Stimulated activated naive CD4-positive, alpha-beta T cell treated with Interleukin-2 at 50 U/mL for 16 hours (primary cell): ENCODE data around the gene SCYL1.
A peak's percentile ranks its signal among the peaks of the same experiment; 100 is the strongest.

Experiments
- DNase-seq: peaks from one replicate; lab custom pipeline; 2025; lab: John Stamatoyannopoulos, UW

The SCYL1 gene

DNA sequence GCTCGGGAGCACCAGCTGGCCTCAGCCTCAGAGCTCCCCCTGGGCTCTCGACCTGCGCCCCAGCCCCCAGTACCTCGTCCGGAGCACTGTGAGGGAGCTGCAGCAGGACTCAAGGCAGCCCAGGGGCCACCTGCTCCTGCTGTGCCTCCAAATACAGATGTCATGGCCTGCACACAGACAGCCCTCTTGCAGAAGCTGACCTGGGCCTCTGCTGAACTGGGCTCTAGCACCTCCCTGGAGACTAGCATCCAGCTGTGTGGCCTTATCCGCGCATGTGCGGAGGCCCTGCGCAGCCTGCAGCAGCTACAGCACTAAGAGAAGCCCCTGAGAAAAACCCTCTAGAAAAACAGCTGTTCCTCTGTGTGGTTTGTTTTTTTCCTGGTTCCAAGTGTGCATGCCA is 46.5 kb downstream of the SCYL1 start:
- DNase-seq = no peak

DNA sequence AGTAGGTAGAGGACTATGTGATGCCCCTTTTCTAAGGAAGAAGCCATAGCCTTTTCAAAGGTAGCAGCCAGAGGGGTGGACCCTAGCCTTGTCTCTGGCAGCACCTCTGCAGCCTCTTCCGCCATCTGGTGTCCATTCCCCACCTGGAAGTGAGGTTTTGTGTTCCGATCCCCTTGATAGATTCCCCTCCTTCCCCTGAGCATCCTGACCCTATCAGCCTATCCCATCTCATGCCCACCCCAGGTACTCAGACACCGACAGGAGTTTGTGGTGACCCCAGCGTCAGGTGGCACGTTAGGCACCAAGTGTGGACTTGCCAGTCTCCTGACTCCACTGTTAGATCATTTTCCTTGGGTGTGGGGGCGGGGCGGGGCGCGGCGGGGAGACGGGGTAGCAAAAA is 47.1 kb downstream of the SCYL1 start:
- no peak for DNase-seq

DNA sequence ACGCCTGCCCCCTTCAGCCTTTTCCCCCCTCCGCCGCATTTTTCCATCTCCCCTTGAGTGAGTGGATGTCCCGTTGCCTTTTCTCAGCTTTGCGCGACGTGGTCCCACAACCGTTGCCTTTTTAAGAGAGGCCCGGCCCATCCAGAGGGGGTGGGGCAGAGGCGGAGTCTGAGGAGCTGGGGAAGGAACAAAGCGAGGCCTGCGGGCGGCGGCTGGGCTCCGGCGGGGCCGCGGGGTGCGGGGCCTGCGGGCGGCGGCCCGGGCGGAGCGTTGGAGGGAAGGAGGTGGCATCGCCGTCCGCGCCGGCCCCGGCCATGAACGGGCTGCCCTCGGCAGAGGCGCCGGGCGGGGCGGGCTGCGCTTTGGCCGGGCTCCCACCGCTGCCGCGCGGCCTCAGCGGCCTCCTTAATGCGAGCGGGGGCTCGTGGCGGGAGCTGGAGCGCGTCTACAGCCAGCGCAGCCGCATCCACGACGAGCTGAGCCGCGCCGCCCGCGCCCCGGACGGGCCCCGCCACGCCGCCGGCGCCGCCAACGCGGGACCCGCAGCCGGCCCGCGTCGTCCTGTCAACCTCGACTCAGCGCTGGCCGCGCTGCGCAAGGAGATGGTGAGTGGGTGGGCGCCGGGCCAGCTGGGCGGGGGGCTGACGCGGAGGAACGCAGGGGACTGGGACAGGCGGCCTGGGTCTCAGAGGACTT is 47.6 kb downstream of the SCYL1 start, which contains the start of gene FAM89B:
Gene FAM89B (plus strand): TSS at position 183 of the 696 bp plus-strand sequence. CDS start 132 bp downstream, at position 315.
- DNase-seq = peak; percentile 89

DNA sequence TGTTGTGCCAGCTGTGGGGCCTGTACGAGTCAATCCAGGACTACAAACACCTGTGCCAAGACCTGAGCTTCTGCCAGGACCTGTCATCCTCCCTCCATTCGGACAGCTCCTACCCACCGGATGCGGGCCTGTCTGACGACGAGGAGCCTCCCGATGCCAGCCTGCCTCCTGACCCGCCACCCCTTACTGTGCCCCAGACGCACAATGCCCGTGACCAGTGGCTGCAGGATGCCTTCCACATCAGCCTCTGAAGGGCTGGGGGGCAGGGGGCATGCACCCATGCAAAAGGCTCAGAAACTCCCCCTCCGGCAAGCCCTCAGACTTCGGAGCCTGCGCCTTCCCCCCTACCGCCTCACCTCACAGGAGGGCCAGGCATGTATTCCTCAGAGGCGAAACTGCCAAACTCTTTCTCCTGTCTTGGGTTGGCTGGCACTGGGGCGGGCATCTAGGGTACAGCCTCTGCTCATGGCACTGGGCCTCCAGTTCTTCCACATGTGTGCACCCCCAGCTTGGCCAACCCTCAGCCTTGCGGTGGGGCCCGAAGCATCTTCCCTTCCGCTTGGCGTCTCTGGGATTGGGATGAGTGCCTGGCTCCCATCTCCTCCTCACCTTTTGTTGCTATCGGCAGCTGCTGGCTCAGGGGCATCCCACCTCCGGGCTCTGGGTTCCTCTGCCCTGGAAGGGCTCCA is 48.7 kb downstream of the SCYL1 start:
- DNase-seq = no peak

DNA sequence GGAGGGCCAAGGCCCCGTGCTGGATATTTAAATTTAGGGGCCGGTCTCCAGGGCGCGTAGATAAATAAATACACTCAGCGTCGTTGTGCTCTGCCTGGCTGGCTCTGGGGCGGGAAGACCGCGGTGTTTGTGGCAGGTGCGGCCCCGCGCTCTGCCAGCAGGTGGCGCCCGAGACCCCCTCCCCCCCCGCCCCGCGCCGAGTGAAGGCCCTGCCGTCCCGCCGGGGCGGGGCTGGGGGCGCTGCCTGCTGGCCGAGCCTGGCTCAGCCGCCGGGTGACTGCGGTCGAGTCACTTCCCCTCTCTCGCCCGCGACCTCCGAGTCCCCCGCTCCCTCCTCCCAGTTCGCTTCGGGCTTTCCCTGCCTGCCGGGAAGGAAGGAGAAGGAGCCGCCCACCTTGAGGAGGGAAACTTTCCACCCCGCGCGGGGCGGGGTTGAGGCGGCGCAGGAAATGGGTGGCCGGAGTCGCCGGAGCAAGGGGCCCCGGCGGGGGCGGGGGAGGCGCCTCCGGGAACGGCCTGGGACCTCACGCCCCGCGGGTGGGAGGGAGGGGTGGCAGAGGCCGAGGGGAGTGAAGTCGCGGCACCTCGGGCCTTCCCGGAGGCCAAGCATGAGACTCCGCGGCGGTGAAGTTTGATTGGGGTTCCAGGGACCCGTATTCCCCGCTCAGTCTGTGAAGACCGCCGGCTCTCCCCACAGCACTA is 49.4 kb downstream of the SCYL1 start:
- DNase-seq = peak; percentile 83

DNA sequence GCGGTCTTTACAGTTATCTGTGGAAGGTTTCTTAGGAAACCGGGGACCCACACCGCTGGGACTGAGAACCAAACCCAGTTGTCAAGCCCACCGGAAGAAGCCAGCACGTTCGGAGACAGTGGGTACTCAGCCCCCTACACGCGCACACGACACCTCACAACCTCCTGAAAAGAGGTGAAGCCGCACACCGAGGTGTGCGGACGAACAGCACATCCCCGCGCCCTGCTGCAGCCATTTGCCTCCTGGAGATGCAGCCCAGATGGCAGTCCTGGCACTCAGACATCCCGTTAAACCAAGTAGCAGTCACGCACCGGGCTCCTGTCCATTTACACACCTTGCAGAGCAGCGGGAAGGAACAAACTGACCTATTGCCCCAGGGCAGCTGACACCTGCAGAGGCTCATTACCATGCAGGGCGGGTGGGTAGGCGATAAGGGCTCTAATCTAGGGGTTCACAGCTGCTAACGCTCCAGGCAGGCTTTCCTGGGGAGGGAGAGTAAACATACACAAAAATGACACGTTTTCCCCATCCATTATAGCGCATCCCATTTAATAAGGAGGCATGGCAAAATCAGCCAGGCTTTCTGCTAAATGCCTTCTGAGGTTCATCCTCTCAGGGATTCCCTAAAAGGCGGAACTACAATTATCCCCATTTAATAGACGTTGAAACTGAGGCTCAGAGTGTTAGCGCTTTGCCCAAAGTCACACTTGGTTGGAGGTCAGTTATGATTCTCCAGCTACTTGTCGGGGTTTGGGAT is 50.1 kb downstream of the SCYL1 start:
- DNase-seq = no peak

DNA sequence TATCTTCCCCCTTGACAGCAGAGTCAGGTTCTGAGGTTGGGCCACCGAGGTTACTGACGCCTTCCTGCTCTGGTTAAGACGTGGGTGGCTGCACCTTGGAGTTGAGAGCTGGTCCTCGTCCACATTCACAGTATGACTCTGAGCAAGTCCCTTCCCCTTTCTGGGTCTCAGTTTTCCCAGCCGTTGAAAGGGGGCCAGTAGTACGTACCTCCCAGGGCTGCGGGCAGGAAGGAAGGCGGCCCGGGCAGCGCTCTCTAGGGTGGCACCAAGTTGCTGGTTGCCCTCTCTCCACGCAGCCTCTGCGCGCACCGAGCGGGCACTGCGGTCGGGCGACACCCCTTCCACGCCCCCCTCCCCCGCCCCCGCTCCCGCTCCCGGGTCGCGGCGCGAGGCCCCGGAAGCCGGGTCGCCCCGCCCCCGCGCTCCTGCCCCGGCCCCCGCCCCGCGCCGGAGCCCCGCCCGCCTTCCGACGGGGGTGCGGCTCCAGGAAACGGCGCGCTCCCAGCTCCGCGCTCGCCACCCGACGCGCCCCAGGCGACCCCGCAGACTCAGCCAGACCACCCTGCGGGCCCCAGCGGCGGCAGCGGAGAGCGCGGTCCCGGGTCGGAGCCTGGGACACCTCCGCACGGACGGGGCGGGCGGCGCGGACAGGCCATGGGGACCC is 50.8 kb downstream of the SCYL1 start, which contains the start of gene EHBP1L1:
Gene EHBP1L1 (plus strand): TSS at position 486 of the 664 bp plus-strand sequence. CDS start 250 bp downstream, outside the sequence.
- DNase-seq = peak; percentile 75

DNA sequence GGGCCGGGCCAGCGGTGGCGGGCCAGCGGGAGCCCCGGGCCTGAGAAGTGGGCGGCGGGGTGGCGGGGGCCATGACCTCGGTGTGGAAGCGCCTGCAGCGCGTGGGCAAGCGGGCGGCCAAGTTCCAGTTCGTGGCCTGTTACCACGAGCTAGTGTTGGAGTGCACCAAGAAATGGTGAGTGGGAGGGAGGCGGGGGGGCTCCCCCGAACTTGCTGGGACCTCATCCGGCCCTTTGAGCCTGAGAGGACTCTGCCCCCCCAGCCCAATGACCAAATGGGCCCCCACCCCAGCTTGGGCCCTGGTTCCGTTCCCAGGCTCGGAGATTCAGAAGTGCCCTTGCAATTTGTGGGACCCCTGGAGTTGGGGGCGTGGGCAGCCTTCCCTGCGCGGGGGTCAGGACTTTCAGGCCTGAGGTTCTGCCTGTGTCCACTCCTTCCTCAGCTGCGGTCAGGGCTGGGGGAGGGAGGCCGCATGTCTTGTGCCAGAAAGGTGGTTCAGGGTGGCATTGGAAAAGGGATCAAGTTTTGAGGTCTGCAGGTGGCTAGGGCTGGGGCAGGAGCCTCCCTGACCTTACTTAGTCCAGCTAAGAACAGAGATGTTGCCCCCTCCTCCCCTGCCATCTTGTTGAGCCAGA is 51.5 kb downstream of the SCYL1 start:
- no peak for DNase-seq

DNA sequence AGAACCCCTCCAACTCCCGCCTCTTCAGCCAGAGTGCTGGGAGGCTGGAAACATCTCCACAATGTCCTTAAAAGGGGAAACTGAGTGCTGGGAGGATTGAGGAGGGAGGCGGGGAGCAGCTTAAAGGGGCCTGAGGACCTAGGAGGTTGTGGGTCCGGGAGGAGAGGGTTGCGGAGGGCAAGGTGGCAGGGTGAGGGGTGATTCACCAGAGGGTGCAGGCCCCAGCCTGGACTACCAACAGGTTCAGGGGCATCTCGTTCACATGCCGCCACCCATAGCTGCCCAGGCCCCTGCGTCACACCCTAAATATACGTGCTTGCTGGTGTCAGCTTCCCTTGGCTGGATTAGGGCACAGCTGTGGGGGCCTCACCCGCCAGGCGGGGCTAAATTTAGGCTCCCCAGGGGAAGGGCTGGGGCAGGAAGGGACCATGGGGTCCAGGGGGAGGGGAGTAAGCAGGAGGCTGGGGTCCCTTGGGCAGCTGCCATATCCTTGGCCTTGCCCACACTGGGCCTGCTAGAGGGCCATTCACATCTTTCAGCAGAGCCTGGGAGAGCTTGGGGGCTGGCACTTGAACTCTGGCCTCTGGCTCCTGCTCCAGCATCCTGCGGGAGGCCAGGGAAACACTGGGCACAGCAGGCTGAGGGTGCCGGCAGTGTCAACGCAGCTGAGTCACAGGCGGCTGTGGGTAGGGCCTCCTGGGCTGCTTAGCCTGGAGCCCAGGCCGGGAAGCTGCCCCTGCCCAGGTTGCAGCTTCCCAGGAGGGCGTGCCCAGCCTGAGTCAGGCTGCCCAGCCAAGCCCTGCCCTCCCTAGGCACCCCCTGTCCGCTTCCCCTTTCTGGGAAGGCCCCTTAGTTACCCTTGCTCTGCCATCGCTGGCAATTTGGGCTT is 52.2 kb downstream of the SCYL1 start:
- peak; percentile 43 for DNase-seq

DNA sequence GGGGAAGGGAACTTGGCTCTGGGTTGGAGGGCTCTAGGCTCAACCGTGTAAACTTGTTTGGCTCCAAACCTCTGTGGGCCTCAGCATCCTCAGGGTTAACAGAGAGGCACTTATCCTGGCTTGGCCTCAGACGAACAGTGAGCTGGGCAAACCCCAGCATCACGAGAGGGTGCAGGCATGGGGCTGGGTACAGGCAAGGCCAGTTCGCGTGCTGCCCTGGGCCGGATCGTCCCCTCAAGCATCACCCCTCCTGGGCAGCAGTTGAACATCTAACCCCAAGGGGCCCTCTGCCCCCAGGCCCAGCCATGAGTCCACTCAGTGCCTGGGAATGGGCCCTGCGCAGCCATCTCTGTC is 52.9 kb downstream of the SCYL1 start:
- no peak for DNase-seq

DNA sequence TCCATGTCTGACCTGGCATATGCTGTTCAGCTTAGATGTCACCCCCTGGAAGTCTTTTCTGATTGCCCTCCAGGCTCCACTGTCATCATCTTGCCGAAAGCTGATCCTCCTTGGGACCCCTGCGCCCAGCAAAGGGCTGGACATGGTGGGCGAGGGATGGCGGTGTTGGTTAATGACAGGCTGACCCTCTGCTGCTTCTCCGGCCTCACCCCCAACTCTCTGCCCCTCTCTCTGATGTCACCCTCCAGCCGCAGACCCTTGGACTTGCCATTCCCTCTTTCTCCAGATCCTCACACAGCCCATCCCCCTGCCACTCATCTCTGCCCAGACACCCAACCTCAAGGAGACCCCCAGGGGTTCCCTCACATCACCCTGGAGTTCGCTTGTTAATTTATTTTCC is 53.3 kb downstream of the SCYL1 start:
- no peak for DNase-seq

DNA sequence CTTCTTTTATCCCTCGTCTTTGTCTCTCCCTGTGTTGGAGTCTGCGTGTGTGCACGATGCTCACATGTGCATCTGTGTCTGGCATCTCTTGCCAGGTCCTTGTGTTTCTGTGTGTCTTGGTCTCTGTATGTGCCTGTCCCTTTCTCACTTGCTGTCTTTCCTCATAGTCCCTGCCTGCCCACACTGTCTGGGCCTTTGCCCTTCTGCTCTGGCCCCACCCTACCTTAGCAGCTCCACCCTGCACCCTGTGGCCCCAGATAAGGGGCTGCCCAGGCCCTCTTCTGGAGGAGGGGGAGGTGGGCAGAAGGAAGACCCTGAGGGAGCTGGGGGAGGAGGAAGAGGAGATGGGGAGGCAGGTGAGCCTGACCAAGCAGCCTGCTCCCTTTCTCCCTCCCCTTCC is 53.8 kb downstream of the SCYL1 start:
- DNase-seq = no peak

DNA sequence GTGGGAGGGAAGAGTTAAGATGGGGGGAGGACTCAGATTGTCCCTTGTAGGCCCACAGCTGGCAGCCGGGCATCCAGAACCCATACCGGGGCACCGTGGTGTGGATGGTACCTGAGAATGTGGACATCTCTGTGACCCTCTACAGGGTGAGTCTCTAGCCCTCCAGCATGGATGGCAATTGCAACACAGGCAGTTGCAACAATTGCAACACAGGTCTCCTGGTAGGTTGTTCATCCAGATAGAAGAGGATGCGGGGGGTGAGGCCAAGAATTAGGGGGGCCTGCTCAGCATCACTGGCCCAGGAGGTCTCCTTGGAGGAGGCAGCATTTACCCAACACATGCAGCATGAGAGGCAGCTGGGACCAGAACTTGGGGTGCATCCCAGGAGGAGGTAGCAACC is 54.4 kb downstream of the SCYL1 start:
- DNase-seq = no peak

DNA sequence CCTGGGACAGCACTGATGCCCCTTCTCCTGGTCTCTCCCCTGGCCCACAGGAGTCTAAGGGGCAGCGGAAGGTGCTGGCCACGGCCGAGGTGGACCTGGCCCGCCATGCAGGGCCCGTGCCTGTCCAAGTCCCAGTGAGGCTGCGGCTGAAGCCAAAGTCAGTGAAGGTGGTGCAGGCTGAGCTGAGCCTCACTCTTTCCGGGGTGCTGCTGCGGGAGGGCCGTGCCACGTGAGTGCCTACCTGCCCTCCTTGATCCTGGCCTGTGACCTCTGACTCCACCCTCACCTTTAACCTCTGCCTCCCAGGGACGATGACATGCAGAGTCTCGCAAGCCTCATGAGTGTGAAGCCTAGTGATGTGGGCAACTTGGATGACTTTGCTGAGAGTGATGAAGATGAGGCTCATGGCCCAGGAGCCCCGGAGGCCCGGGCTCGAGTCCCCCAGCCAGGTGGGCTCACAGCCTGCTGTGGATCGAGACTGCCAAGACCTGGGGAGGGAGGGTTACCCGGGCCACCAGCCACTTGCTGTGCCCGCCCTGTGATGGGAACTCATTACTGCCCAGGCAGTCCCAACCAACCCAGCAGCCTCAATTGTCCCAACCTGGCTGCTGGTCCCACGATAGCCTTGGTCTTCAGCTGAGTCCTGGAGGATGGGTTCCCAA is 55.3 kb downstream of the SCYL1 start:
- DNase-seq = no peak

DNA sequence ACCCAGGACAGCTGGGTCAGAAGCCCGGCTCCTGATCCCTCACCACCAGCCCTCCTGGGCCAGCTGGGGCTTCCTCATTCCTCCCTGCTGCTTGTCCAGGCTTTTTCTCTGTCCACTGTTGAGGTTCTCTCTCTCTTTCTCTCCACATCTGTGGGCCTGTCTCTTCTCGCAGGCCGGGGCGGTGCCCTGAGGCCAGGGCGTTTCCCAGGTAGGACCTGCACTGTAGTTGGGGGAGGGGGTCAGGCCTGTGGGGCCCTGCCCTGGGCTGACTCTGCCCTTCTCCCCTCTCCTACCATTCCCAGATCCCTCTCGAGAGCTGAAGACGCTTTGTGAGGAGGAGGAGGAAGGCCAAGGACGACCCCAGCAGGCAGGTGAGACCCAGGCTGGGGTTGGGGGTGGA is 55.9 kb downstream of the SCYL1 start:
- no peak for DNase-seq

DNA sequence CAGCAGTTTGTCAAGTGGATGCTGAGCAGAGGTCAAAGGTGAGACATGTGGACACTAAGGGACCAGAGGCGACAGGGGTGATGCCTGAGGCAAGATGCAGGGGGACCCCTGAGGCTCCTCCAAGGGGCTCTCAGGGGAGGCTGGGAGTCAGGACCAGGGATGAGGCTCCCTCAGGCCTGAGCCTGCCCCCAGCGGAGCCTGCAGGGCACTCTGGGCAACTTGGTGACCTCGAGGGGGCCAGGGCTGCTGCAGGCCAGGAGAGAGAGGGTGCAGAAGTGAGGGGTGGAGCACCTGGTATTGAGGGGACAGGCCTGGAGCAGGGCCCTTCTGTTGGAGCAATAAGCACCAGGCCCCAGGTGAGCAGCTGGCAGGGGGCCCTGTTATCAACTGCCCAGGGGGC is 57.0 kb downstream of the SCYL1 start:
- no peak for DNase-seq

DNA sequence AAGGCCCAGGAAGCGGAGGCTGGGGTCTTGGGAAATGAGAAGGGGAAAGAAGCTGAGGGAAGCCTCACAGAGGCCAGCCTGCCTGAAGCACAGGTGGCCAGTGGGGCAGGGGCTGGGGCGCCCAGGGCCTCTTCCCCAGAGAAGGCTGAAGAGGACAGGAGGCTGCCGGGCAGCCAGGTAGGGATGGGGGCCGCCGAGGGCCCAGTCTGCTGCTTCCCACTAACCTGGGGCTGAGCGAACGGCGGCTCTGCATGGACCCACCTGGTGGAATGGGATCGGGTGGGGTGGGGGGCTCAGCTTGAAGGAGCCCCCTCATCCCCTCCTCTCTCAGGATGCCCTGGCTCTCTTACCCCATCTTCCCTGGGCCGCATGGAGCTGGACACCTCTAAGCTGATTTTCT is 58.7 kb downstream of the SCYL1 start:
- no peak for DNase-seq

DNA sequence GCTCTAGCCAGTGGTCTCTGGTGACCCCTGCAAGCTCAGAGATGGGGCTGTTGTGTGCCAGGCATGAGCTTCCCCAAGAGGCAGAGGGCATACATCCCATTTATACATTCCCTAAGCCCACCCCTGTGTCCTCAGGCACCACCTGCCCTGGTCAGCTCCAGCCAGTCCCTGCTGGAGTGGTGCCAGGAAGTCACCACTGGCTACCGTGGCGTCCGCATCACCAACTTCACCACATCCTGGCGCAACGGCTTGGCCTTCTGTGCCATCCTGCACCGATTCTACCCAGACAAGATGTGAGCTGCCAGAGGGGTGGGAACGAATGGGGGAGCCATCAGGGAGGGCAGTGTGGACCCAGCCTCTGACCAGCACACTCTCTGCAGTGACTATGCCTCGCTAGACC is 59.2 kb downstream of the SCYL1 start:
- no peak for DNase-seq

DNA sequence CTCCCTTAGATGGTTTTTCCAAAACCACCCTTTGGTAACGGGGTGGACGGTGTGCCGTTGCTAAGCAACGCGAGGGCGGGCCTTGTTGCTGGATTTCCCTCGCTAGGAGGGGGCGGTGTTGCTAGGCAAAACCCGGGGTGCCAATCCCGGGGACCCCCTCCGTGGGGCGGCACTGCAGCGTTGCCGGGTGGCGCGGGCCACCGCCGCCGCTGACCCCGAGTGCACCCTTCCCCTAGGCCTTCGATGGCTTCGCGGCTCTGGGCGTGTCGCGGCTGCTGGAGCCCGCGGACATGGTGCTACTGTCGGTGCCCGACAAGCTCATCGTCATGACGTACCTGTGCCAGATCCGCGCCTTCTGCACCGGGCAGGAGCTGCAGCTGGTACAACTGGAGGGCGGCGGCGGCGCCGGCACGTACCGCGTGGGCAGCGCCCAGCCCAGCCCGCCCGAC is 59.9 kb downstream of the SCYL1 start:
- no peak for DNase-seq
